GM12891 (cell line): Measurements from ENCODE around the gene PMP22.

Experiments
- PAX5 ChIP-seq: IDR thresholded peaks from 2 replicates; pipeline ENCODE4 v1.6.1; 2011; ENCODE audit warnings: low read length, moderate library complexity, mild to moderate bottlenecking; ENCODE audit not compliant: insufficient read depth, severe bottlenecking
- POLR2A ChIP-seq: IDR thresholded peaks from 2 replicates; pipeline ENCODE4 v1.6.1; 2011; ENCODE audit warnings: low read depth, low read length, control low read depth
- POLR2AphosphoS5 ChIP-seq: IDR thresholded peaks from 2 replicates; pipeline ENCODE4 v1.6.1; 2011; ENCODE audit warnings: low read depth, low read length, control low read depth
- SPI1 ChIP-seq: IDR thresholded peaks from 2 replicates; pipeline ENCODE4 v1.6.1; 2011; ENCODE audit warnings: low read depth, low read length, control low read depth
- TAF1 ChIP-seq: IDR thresholded peaks from 2 replicates; pipeline ENCODE4 v1.6.1; 2011; ENCODE audit warnings: low read depth, low read length, control low read depth

DNA sequence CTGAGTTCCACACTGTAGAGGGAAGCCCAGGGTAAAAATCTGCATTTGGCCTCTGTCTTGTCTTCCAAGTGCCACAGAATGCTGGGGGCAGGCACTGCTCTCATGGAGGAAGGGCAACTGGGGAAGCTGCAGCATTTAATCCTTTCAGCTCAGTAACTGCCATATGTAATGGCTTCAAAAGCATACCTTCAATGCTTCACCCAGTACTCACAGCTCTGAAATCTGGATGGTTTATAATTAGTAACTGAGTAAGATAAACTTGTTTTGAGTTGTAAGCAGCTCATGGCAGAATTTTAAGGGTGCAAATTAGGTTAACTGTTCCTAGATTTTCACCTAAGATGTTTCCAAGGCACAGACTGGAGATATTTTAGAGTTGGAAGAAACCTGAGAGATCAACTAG lies 24.5 kb downstream of the PMP22 start:
- TF ChIP-seq POLR2A (no peak), POLR2AphosphoS5 (no peak), PAX5 (no peak), SPI1 (no peak), TAF1 (no peak)
